DND-41 (cell line): ENCODE measurements around the gene BIRC2.

Source experiments
- EZH2 ChIP-seq: IDR thresholded peaks from 3 replicates; pipeline ENCODE4 v1.6.1; 2012; ENCODE audit warnings: borderline replicate concordance, low read depth, mild to moderate bottlenecking, moderate library complexity, low read length, inconsistent platforms; ENCODE audit not compliant: severe bottlenecking
- TF ChIP-seq, protein P1 (sequence below): IDR thresholded peaks from 2 replicates; pipeline ENCODE4 v1.5.1; 2012; ENCODE audit warnings: borderline replicate concordance, low read length, moderate library complexity, mild to moderate bottlenecking; ENCODE audit not compliant: poor library complexity, severe bottlenecking; ENCODE audit errors: extremely low read depth

DNA sequence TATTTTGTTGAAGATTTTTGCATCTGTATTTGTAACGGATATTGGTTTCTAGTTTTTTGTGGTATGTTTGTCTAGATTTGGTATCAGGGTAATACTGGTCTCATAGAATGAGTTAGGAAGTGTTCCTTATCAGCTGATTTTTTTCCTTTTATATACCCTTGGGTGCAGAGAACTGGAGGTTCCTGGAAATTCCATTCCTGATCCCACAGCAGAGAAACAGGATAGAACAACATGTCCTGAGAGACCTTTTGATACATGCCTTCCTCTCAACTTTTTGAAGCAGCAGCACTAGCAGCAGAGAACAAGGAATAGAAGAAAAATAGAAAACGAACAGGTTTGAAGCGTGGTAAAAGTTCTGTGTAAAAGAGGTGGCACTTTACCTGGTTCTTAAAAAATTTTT lies 36.8 kb downstream of the BIRC2 start:
- TF ChIP-seq, protein P1, sequence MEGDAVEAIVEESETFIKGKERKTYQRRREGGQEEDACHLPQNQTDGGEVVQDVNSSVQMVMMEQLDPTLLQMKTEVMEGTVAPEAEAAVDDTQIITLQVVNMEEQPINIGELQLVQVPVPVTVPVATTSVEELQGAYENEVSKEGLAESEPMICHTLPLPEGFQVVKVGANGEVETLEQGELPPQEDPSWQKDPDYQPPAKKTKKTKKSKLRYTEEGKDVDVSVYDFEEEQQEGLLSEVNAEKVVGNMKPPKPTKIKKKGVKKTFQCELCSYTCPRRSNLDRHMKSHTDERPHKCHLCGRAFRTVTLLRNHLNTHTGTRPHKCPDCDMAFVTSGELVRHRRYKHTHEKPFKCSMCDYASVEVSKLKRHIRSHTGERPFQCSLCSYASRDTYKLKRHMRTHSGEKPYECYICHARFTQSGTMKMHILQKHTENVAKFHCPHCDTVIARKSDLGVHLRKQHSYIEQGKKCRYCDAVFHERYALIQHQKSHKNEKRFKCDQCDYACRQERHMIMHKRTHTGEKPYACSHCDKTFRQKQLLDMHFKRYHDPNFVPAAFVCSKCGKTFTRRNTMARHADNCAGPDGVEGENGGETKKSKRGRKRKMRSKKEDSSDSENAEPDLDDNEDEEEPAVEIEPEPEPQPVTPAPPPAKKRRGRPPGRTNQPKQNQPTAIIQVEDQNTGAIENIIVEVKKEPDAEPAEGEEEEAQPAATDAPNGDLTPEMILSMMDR = no peak
- no peak for TF ChIP-seq EZH2
